Psoas muscle (tissue), 8 donors: ENCODE measurements around the gene DHCR24. TPM values are rescaled to one million over a fixed set of nuclear protein-coding genes. Genes with fewer than 3 reads are reported as not detected.

ENCODE experiments used
- ATAC-seq, 4 donors: fragments of 200-7000 bp; cut with Tn5 transposase; one replicate each; pipeline ENCODE4 v1.9.1; 2020; ENCODE audit warnings: moderate library complexity in 3 of 4, mild to moderate bottlenecking in 2 of 4
- DNase-seq, 2 donors: peaks; one replicate each; pipeline ENCODE4 v3.0.0-alpha.2; 2020
- H3K27ac ChIP-seq: fragments of 200-600 bp; one replicate; pipeline ENCODE4 v1.8.0; 2022
- H3K27me3 ChIP-seq, 3 donors: fragments of 200-600 bp in 1 of 3; one replicate each; pipeline versions ENCODE4 v1.6.1 to v1.8.0; 2013 to 2022; ENCODE audit warnings: low read length in 2 of 3, mild to moderate bottlenecking in 2 of 3, moderate library complexity in 1 of 3; ENCODE audit not compliant: insufficient read depth in 3 of 3
- H3K36me3 ChIP-seq, 2 donors: fragments of 200-600 bp in 1 of 2; one replicate each; pipeline versions ENCODE4 v1.6.1 to v1.8.0; 2013 to 2022; ENCODE audit warnings: low read depth in 1 of 2, mild to moderate bottlenecking in 1 of 2, moderate library complexity in 1 of 2; ENCODE audit not compliant: insufficient read depth in 1 of 2
- H3K4me1 ChIP-seq: fragments of 200-600 bp; one replicate; pipeline ENCODE4 v1.8.0; 2022
- H3K4me3 ChIP-seq: fragments of 200-600 bp; one replicate; pipeline ENCODE4 v1.8.0; 2022; ENCODE audit warnings: mild to moderate bottlenecking
- H3K9me3 ChIP-seq: fragments of 200-600 bp; one replicate; pipeline ENCODE4 v1.8.0; 2022
- CTCF ChIP-seq: fragments of 200-600 bp; IDR thresholded peaks from one replicate; pipeline ENCODE4 v1.8.0; 2022; ENCODE audit warnings: antibody characterized with exemption
- WGBS, 3 donors: extraction: QIAGEN DNeasy Blood & Tissue Kit; methylation state at CpG; one replicate each; pipeline versions ENCODE4 v1.1.6 to v1.1.7; 2013; 5-methylcytosine and 5-hydroxymethylcytosine counted together
- intact Hi-C, 2 donors: fragments of 100-400 bp; cut with DNase I; formaldehyde crosslinking; loops; one replicate each; pipeline versions ENCODE4 v1.11.0 to v1.14.2; 2022
- polyA plus RNA-seq, 3 donors: library from polyadenylated mRNA; stranded (reverse); fragments of 200-250 nt; gene quantifications; one replicate each; pipeline ENCODE4 v1.2.3, GENCODE V29; 2013
- total RNA-seq, 4 donors: library from RNA; stranded (reverse); fragmentation: NEBNext Ultra II Directional in 2 of 4; extraction: Animal tissue kit (Norgen Biotek cat#: 25700) in 2 of 4; gene quantifications; one replicate each; pipeline versions ENCODE4 v1.2.1 to v1.2.4, GENCODE V29; 2021 to 2023
- donor health status: healthy with polysubstance abuse.
- donor health status: DM: no; HTN: no; CAD: no; lungs with moderate emphysema.
- donor health status: Bipolar disorder and iron deficiency.
- donor health status: healthy.
- donor health status: DM: yes; HTN: yes; CAD: no.
- donor health status: DM: no; HTN: no; CAD: no.
- donor health status: DM: no; HTN: no; CAD: no.
- donor health status: DM: yes; HTN: yes; CAD: no.

The DHCR24 gene
- total and polyA plus RNA-seq, 7 donors: 8.8 to 215 (median 117) TPM

GRCh38 chr1:54835131-54835898 is 51.7 kb downstream of the DHCR24 start:
- DNase-seq (no peak), ATAC-seq (no peak)
- no peak overlapping the region for H3K4me3 ChIP-seq
- no peaks in the 10 kb centered on the region for H3K36me3 ChIP-seq
- peaks cover 0 to 2% (median 0%) of the 10 kb centered on the region in 3 donors for H3K27me3 ChIP-seq
- TF ChIP-seq CTCF: no peak
- peaks cover 6% of the 10 kb centered on the region for H3K9me3 ChIP-seq
- H3K27ac ChIP-seq: no peak overlapping the region
- no peaks in the 10 kb centered on the region for H3K4me1 ChIP-seq
- WGBS, 3 donors: 71 to 76% (median 72%) methylated on average over 6 of the region's 6 CpGs
- intact Hi-C loops: no loop called here

GRCh38 chr1:54834007-54834541 is 52.9 kb downstream of the DHCR24 start:
- 93 to 100% (median 95%) methylated on average over 1 of the region's 1 CpG for WGBS, 3 donors
- DNase-seq: no peak
- ATAC-seq: no peak
- Histone ChIP-seq H3K27me3 (peaks cover 0 to 2% (median 0%) of the 10 kb centered on the region in 3 donors), H3K4me3 (no peak overlapping the region), H3K9me3 (peaks cover 6% of the 10 kb centered on the region), H3K4me1 (no peaks in the 10 kb centered on the region), H3K36me3 (no peaks in the 10 kb centered on the region), H3K27ac (no peak overlapping the region)
- intact Hi-C loops: no loop called here
- no peak for TF ChIP-seq CTCF

- intact Hi-C loops: no loop called here
- peaks cover 13% of the 10 kb centered on the region for H3K9me3 ChIP-seq
- TF ChIP-seq CTCF: no peak
- ATAC-seq: no peak
- 63 to 65% (median 64%) methylated on average over 9 of the region's 9 CpGs for WGBS, 3 donors
- no peak overlapping the region for H3K27ac ChIP-seq
- no peak overlapping the region for H3K4me3 ChIP-seq
- H3K4me1 ChIP-seq: no peaks in the 10 kb centered on the region
- no peak for DNase-seq
- no peaks in the 10 kb centered on the region for H3K36me3 ChIP-seq
- peaks cover 0 to 2% (median 0%) of the 10 kb centered on the region in 3 donors for H3K27me3 ChIP-seq
Measured at GRCh38 chr1:54833121-54833520, 53.9 kb downstream of the DHCR24 start.

- no peak for TF ChIP-seq CTCF
Measured at GRCh38 chr1:54826226-54826816, 60.7 kb downstream of the DHCR24 start.

More at GRCh38 chr1:54826226-54826816, 60.7 kb downstream of the DHCR24 start:
- DNase-seq: no peak
- Histone ChIP-seq H3K9me3 (peaks cover 33% of the 10 kb centered on the region), H3K36me3 (no peaks in the 10 kb centered on the region), H3K27ac (no peak overlapping the region), H3K4me3 (no peak overlapping the region), H3K27me3 (no peaks in the 10 kb centered on the region), H3K4me1 (no peaks in the 10 kb centered on the region)
- intact Hi-C loops: no loop called here
- WGBS, 3 donors: 69 to 80% (median 75%) methylated on average over 4 of the region's 4 CpGs
- ATAC-seq: no peak
